ENCODE results near the gene LY6G6D.

GRCh38 chr6:31676904-31677303 is 38.2 kb upstream of the LY6G6D start:
- TF ChIP-seq CTCF (IDR thresholded peaks at IDR 0.05; ENCODE audit: low read depth, low read length, missing input control), result no peak
- TF ChIP-seq GABPA (IDR thresholded peaks at IDR 0.05 in 1 of 2, conservative IDR thresholded peaks at IDR 0.05 in 1 of 2), result no peak
- no peak for TF ChIP-seq TAF1 (conservative IDR thresholded peaks at IDR 0.05)
- TF ChIP-seq NR2F2 (IDR thresholded peaks at IDR 0.05), result no peak
- no peak for TF ChIP-seq MAX (IDR thresholded peaks at IDR 0.05)
- TF ChIP-seq JUND (IDR thresholded peaks at IDR 0.05), result no peak
